Endodermal cell (in vitro differentiated cells): Measurements from ENCODE around the gene C1orf167. TPM values are rescaled to one million over a fixed set of nuclear protein-coding genes. Genes with fewer than 3 reads are reported as not detected.

Experiments
- DNase-seq: peaks from one replicate; pipeline ENCODE4 v3.0.0-alpha.2; 2017
- H3K27ac ChIP-seq: 2 replicates; pipeline ENCODE4 v1.5.1; 2013; ENCODE audit warnings: mild to moderate bottlenecking, low read depth, low read length, moderate library complexity
- H3K27me3 ChIP-seq: 2 replicates; pipeline ENCODE4 v1.6.1; 2013; ENCODE audit warnings: mild to moderate bottlenecking, low read length, moderate library complexity; ENCODE audit not compliant: insufficient read depth, control insufficient read depth, poor library complexity, severe bottlenecking
- H3K36me3 ChIP-seq: 2 replicates; pipeline ENCODE4 v1.7.0; 2013; ENCODE audit warnings: mild to moderate bottlenecking, low read length, moderate library complexity; ENCODE audit not compliant: control insufficient read depth, insufficient read depth
- H3K4me1 ChIP-seq: one replicate; pipeline ENCODE4 v1.7.0; 2013; ENCODE audit warnings: low read length; ENCODE audit not compliant: control insufficient read depth, insufficient read depth
- H3K4me3 ChIP-seq: 2 replicates; pipeline ENCODE4 v1.5.1; 2013; ENCODE audit warnings: mild to moderate bottlenecking, low read length, moderate library complexity
- H3K9ac ChIP-seq: 2 replicates; pipeline ENCODE4 v1.6.1; 2013; ENCODE audit warnings: mild to moderate bottlenecking, low read length, moderate library complexity; ENCODE audit not compliant: poor library complexity, severe bottlenecking; ENCODE audit errors: extremely low read depth
- H3K9me3 ChIP-seq: 2 replicates; pipeline ENCODE4 v1.6.1; 2013; ENCODE audit warnings: mild to moderate bottlenecking, low read length, moderate library complexity; ENCODE audit not compliant: control insufficient read depth
- H3K27ac Mint-ChIP-seq: 2 replicates; pipeline ENCODE4 v1.8.0; 2020; ENCODE audit warnings: mixed read lengths
- H3K27me3 Mint-ChIP-seq: 2 replicates; pipeline ENCODE4 v1.8.0; 2021; ENCODE audit warnings: mild to moderate bottlenecking, mixed read lengths; ENCODE audit not compliant: insufficient read depth
- H3K36me3 Mint-ChIP-seq: 2 replicates; pipeline ENCODE4 v1.8.0; 2020; ENCODE audit warnings: low read depth, mixed read lengths
- H3K4me1 Mint-ChIP-seq: 2 replicates; pipeline ENCODE4 v1.8.0; 2020; ENCODE audit warnings: mixed read lengths
- H3K4me3 Mint-ChIP-seq: 2 replicates; pipeline ENCODE4 v1.8.0; 2020; ENCODE audit warnings: mild to moderate bottlenecking, moderate library complexity, mixed read lengths
- H3K9me3 Mint-ChIP-seq: 2 replicates; pipeline ENCODE4 v1.8.0; 2020; ENCODE audit warnings: mild to moderate bottlenecking, mixed read lengths
- WGBS, 2 experiments: methylation state at CpG; one replicate each; pipeline versions ENCODE4 v1.1.5 to v1.1.7; 2013; ENCODE audit warnings: missing lambda C conversion rate in 2 of 2, mixed read lengths in 1 of 2; ENCODE audit not compliant: insufficient coverage in 1 of 2, insufficient read length in 1 of 2; 5-methylcytosine and 5-hydroxymethylcytosine counted together
- total RNA-seq, 2 donors: library from RNA; stranded (reverse); fragmentation: NEBNext Ultra II Directional in 1 of 2; extraction: Animal tissue kit (Norgen Biotek cat#: 25700) in 1 of 2; gene quantifications; 2 replicates in 1 of 2; 3 replicates in 1 of 2; pipeline ENCODE4 v1.2.1, GENCODE V29; 2021
- TF ChIP-seq, protein P1 (sequence below): fragments of 200-600 bp; sonication (generic); conservative IDR thresholded peaks from 2 replicates; pipeline ENCODE4 v1.5.0; 2021; ENCODE audit warnings: antibody characterized with exemption, mild to moderate bottlenecking

C1orf167 gene
- total RNA-seq, 2 donors from 2014 or later, result 0.95 to 1.4 TPM

DNA sequence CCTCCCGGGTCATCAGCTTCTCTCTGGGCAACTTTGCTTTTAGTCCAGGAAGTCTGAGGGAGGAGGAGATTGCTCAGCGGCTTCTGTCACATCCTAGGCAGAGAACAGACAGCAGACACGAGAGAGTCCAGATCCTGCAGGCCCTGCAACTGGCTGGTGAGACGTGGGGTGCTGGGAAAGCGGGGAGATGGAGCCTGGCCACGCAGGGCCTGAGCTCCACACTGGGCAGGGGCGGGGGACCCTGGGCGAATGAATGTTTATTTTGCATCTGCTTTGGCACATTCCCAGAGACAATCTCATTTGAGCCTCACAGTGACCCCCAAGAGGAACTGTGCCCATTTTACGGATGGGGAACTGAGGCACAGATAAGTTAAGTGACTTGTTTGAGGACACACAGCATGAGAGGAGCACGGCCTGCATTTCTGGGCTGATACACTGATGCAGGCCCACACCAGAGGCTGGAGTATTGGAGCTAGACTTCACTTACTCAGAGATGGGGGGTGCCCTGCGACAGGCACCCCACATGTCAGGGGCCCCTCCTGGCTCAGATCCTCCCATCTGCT lies 9.6 kb downstream of the C1orf167 start:
- no peaks in the 10 kb centered on the region for H3K9me3 Mint-ChIP-seq
- TF ChIP-seq, protein P1, sequence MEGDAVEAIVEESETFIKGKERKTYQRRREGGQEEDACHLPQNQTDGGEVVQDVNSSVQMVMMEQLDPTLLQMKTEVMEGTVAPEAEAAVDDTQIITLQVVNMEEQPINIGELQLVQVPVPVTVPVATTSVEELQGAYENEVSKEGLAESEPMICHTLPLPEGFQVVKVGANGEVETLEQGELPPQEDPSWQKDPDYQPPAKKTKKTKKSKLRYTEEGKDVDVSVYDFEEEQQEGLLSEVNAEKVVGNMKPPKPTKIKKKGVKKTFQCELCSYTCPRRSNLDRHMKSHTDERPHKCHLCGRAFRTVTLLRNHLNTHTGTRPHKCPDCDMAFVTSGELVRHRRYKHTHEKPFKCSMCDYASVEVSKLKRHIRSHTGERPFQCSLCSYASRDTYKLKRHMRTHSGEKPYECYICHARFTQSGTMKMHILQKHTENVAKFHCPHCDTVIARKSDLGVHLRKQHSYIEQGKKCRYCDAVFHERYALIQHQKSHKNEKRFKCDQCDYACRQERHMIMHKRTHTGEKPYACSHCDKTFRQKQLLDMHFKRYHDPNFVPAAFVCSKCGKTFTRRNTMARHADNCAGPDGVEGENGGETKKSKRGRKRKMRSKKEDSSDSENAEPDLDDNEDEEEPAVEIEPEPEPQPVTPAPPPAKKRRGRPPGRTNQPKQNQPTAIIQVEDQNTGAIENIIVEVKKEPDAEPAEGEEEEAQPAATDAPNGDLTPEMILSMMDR, result no peak
- no peaks in the 10 kb centered on the region for H3K4me1 Mint-ChIP-seq
- Histone ChIP-seq H3K9ac (no peak overlapping the region), H3K4me1 (no peaks in the 10 kb centered on the region), H3K36me3 (no peaks in the 10 kb centered on the region), H3K4me3 (no peak overlapping the region), H3K27ac (no peak overlapping the region), H3K27me3 (no peaks in the 10 kb centered on the region), H3K9me3 (no peaks in the 10 kb centered on the region)
- no peak overlapping the region for H3K27ac Mint-ChIP-seq
- WGBS, 2 experiments, result 81 to 83% methylated on average over 9 to 11 of the region's 11 CpGs
- H3K36me3 Mint-ChIP-seq, result no peaks in the 10 kb centered on the region
- DNase-seq, result no peak
- peaks cover 2% of the 10 kb centered on the region for H3K27me3 Mint-ChIP-seq
- H3K4me3 Mint-ChIP-seq, result no peak overlapping the region

DNA sequence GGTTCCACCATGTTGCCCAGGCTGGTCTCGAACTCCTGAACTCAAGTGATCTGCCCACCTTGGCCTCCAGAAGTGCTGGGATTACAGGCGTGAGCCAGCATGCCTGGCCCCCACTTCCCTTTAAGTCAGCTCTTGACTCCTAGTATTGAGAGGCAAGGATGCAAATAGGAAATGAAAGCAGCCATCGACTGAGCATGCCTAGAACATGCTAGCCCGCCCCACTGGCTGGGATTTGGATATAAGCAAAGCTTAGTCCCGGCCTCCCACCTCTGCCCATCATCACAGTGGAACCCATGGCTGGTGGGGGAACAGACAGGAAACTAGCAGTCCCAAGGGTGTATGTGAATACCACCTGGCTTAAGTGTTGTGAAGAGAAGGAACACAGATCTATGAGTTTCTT lies 10.5 kb downstream of the C1orf167 start:
- Histone ChIP-seq H3K27me3 (no peaks in the 10 kb centered on the region), H3K9ac (no peak overlapping the region), H3K4me3 (no peak overlapping the region), H3K4me1 (no peaks in the 10 kb centered on the region), H3K9me3 (no peaks in the 10 kb centered on the region), H3K36me3 (no peaks in the 10 kb centered on the region), H3K27ac (no peak overlapping the region)
- Mint-ChIP-seq H3K4me1 (no peaks in the 10 kb centered on the region), H3K36me3 (no peaks in the 10 kb centered on the region), H3K27ac (no peak overlapping the region), H3K4me3 (no peak overlapping the region), H3K9me3 (no peaks in the 10 kb centered on the region), H3K27me3 (peaks cover 1% of the 10 kb centered on the region)
- TF ChIP-seq, protein P1, result no peak
- no peak for DNase-seq
- WGBS, 2 experiments, result 80 to 88% methylated on average over 3 to 5 of the region's 5 CpGs

DNA sequence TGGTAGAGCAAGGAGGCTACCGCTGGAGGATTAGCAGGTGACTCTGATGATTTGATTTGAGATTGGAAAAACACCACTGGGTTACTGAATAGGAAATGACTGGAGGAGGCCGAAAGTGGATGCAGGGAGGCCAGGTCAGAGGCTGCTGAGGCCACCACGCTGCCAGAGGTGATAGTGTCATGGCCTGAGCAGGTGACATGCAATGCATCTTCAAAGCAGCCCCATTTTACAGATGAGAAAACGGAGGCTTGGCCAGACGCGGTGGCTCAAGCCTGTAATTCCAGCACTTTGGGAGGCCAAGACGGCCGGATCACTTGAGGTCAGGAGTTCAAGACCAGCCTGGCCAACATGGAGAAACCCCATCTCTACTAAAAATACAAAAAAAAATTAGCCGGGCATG lies 12.8 kb downstream of the C1orf167 start:
- Mint-ChIP-seq H3K36me3 (no peaks in the 10 kb centered on the region), H3K4me3 (no peak overlapping the region), H3K27me3 (no peaks in the 10 kb centered on the region), H3K9me3 (no peaks in the 10 kb centered on the region), H3K27ac (no peak overlapping the region), H3K4me1 (no peaks in the 10 kb centered on the region)
- Histone ChIP-seq H3K4me3 (no peak overlapping the region), H3K27me3 (no peaks in the 10 kb centered on the region), H3K9ac (no peak overlapping the region), H3K9me3 (no peaks in the 10 kb centered on the region), H3K27ac (no peak overlapping the region), H3K4me1 (no peaks in the 10 kb centered on the region), H3K36me3 (no peaks in the 10 kb centered on the region)
- WGBS, 2 experiments, result 80 to 95% methylated on average over 3 to 9 of the region's 9 CpGs
- DNase-seq, result no peak
- TF ChIP-seq, protein P1, result no peak
